Mesothelial cell of epicardium (in vitro differentiated cells): ENCODE measurements around the gene DPP6. TPM values are rescaled to one million over a fixed set of nuclear protein-coding genes. Genes with fewer than 3 reads are reported as not detected.

ENCODE experiments used
- DNase-seq, 2 experiments: peaks; one replicate each; pipeline ENCODE4 v3.0.0; 2021; ENCODE audit warnings: low spot score in 2 of 2; ENCODE audit not compliant: unreplicated experiment in 2 of 2
- H3K27ac Mint-ChIP-seq: 2 replicates; pipeline ENCODE4 v1.8.0; 2021; ENCODE audit warnings: mixed read lengths
- H3K27me3 Mint-ChIP-seq: 2 replicates; pipeline ENCODE4 v1.8.0; 2021; ENCODE audit warnings: low read depth, mixed read lengths
- H3K36me3 Mint-ChIP-seq: 2 replicates; pipeline ENCODE4 v1.8.0; 2021; ENCODE audit warnings: mixed read lengths
- H3K4me1 Mint-ChIP-seq: 2 replicates; pipeline ENCODE4 v1.8.0; 2021; ENCODE audit warnings: mixed read lengths
- H3K4me3 Mint-ChIP-seq: 2 replicates; pipeline ENCODE4 v1.8.0; 2021; ENCODE audit warnings: mild to moderate bottlenecking, moderate library complexity, mixed read lengths
- H3K9me3 Mint-ChIP-seq: 2 replicates; pipeline ENCODE4 v1.8.0; 2021; ENCODE audit warnings: mixed read lengths
- CTCF ChIP-seq: fragments of 200-600 bp; sonication (generic); IDR thresholded peaks from one replicate; pipeline ENCODE4 v1.5.0; 2021; ENCODE audit warnings: antibody characterized with exemption; ENCODE audit not compliant: unreplicated experiment
- total RNA-seq: library from RNA; stranded (reverse); gene quantifications from 3 replicates; pipeline ENCODE4 v1.2.1, GENCODE V29; 2021

DPP6 gene
- total RNA-seq, 1 donor from 2014 or later = 0.09 TPM

GRCh38 chr7:154259396-154259795 lies 207.2 kb downstream of the DPP6 start:
- Mint-ChIP-seq H3K27me3 (peaks cover 8% of the 10 kb centered on the region), H3K4me1 (peaks cover 3% of the 10 kb centered on the region), H3K4me3 (no peak overlapping the region), H3K9me3 (peaks cover 10% of the 10 kb centered on the region), H3K27ac (no peak overlapping the region), H3K36me3 (no peaks in the 10 kb centered on the region)
- DNase-seq = no peak
- TF ChIP-seq CTCF = no peak

DNA sequence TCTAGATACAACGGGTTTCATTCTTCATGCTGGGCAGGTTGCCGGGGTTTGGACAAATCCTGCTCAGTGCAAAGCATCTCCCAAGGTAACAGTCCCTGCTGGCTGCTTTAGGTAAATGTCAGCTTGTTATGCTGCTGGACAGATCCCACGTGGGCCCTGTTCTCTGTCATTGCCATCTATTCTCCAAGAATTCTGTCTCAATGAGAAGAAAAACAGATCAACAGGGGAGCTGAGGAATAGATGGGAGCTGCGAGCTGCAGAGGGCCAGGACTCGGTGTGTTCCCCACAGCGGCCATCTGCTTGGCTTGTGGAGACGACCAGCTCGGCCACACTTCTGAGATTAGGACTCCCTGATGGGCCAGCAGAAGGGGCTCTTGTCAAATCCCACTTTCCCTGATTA lies 235.2 kb downstream of the DPP6 start:
- Mint-ChIP-seq H3K36me3 (no peaks in the 10 kb centered on the region), H3K4me3 (no peak overlapping the region), H3K4me1 (no peaks in the 10 kb centered on the region), H3K9me3 (peaks cover 3% of the 10 kb centered on the region), H3K27me3 (peaks cover 2% of the 10 kb centered on the region), H3K27ac (no peak overlapping the region)
- DNase-seq = no peak
- TF ChIP-seq CTCF = no peak

GRCh38 chr7:154289119-154289518 lies 236.9 kb downstream of the DPP6 start:
- no peak for TF ChIP-seq CTCF
- no peak overlapping the region for H3K4me3 Mint-ChIP-seq
- H3K9me3 Mint-ChIP-seq = peaks cover 1% of the 10 kb centered on the region
- H3K36me3 Mint-ChIP-seq = no peaks in the 10 kb centered on the region
- H3K27ac Mint-ChIP-seq = no peak overlapping the region
- peaks cover 2% of the 10 kb centered on the region for H3K27me3 Mint-ChIP-seq
- DNase-seq = no peak
- no peaks in the 10 kb centered on the region for H3K4me1 Mint-ChIP-seq

- Mint-ChIP-seq H3K27me3 (peaks cover 8% of the 10 kb centered on the region), H3K36me3 (no peaks in the 10 kb centered on the region), H3K4me1 (no peaks in the 10 kb centered on the region), H3K27ac (no peak overlapping the region), H3K9me3 (no peaks in the 10 kb centered on the region), H3K4me3 (no peak overlapping the region)
- no peak for TF ChIP-seq CTCF
- DNase-seq = no peak
These were observed 244.2 kb downstream of the DPP6 start for GRCh38 chr7:154296443-154296842.

DNA sequence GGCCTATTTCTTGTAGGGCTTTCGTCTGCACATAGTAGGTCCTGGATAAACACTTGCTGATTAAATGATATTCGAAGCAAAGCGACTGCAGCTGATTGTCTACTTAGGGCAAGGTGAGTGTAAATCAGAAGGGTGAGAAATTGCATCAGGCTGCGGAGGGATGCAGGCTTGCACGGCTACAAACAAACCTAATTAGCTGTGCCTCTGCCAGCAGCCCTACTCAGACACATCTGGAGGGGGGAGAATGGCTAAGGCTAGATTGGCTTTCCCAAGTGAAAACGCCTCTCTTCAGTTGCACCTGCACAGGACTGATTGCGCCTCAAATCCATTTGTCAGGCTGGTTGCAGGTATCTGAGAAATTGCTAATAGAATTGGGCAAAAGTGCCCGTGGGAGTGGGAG lies 247.5 kb downstream of the DPP6 start:
- Mint-ChIP-seq H3K4me1 (no peaks in the 10 kb centered on the region), H3K36me3 (no peaks in the 10 kb centered on the region), H3K9me3 (no peaks in the 10 kb centered on the region), H3K4me3 (no peak overlapping the region), H3K27ac (no peak overlapping the region), H3K27me3 (peaks cover 34% of the 10 kb centered on the region)
- TF ChIP-seq CTCF = no peak
- DNase-seq = no peak

GRCh38 chr7:154302380-154302779 lies 250.2 kb downstream of the DPP6 start:
- H3K4me3 Mint-ChIP-seq = no peak overlapping the region
- no peak overlapping the region for H3K27ac Mint-ChIP-seq
- TF ChIP-seq CTCF = no peak
- H3K27me3 Mint-ChIP-seq = peaks cover 58% of the 10 kb centered on the region
- no peaks in the 10 kb centered on the region for H3K4me1 Mint-ChIP-seq
- no peaks in the 10 kb centered on the region for H3K36me3 Mint-ChIP-seq
- H3K9me3 Mint-ChIP-seq = no peaks in the 10 kb centered on the region
- DNase-seq = no peak
